Renal pelvis (tissue), 4 donors: ENCODE measurements around the gene KIRREL3. TPM values are rescaled to one million over a fixed set of nuclear protein-coding genes. Genes with fewer than 3 reads are reported as not detected.
A peak's percentile ranks its signal among the peaks of the same experiment; 100 is the strongest.

ENCODE experiments used
- DNase-seq: peaks from one replicate; pipeline ENCODE4 v3.0.0-alpha.2; 2013
- polyA plus RNA-seq, 3 donors: library from polyadenylated mRNA; unstranded; fragments of 120-200 nt; gene quantifications; one replicate each; pipeline ENCODE4 v1.2.1, GENCODE V29; 2013; ENCODE audit not compliant: insufficient read length in 3 of 3

Gene KIRREL3
- polyA plus RNA-seq, 3 donors = 1.6 to 1.8 (median 1.7) TPM

- no peak for DNase-seq
Observed at GRCh38 chr11:126790550-126791081, 210.0 kb downstream of the KIRREL3 start.

DNA sequence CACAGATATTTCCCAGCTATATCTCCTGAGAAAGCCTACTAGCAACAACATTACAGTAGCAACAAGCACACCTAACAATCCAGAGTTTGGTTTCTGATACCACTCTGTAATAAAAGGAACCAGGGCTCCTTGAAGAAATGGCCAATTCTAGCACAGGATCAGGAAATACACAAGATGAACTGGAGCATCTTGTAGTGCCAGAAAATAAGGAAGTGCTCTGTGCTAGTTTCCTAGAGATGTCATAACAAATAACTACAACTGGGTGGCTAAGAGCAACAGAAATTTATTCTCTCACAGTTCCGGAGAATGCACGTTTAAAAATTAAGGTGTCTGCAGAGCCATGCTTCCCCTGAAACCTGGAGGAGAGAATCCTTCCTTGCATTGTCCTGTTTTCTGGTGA, 217.8 kb downstream of the KIRREL3 start:
- no peak for DNase-seq

- DNase-seq = no peak
Observed at GRCh38 chr11:126781942-126782341, 218.6 kb downstream of the KIRREL3 start.

GRCh38 chr11:126776119-126776518, 224.5 kb downstream of the KIRREL3 start:
- DNase-seq = no peak

- no peak for DNase-seq
Observed at GRCh38 chr11:126772267-126772666, 228.3 kb downstream of the KIRREL3 start.

- DNase-seq = no peak
Observed at GRCh38 chr11:126768702-126769101, 231.9 kb downstream of the KIRREL3 start.

DNA sequence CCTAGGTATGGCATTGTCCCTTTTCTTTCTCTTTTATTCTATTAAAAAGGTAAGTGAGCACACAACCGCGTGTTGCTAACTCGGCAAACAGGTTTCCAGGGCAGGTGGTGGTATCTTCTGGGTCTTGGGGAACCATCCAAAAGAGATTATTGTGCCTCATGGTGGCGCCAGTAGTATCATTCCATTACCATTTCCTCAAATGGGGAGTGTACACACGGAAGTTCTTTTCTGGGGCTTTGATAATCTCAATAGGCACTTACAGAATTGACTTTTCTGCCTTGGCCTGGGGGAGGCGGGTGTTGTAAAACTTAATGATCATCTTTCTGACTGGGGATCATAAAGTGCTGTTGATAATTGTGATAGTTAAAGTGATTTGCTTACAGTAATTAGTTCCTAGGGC, 234.1 kb downstream of the KIRREL3 start:
- no peak for DNase-seq

DNA sequence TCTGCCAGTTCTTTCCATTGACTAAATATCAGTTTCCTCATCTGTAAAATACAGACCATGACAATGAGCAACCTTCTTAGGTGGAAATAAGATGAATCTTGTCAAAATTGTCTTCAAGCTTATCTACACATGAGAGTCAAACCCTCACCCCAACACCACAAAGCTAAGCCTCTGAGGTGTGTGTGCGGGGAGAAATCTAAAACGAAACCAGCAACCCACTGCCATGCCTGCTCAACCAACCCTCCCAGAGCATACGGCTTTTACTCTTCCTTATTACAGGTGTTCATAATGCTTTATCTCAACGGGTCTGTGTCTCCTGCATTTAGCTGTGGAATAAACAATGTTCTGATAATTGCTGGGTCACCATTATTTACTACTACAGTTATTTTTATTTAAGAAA, 235.4 kb downstream of the KIRREL3 start:
- DNase-seq = no peak

- no peak for DNase-seq
Observed at GRCh38 chr11:126764231-126764630, 236.3 kb downstream of the KIRREL3 start.

DNA sequence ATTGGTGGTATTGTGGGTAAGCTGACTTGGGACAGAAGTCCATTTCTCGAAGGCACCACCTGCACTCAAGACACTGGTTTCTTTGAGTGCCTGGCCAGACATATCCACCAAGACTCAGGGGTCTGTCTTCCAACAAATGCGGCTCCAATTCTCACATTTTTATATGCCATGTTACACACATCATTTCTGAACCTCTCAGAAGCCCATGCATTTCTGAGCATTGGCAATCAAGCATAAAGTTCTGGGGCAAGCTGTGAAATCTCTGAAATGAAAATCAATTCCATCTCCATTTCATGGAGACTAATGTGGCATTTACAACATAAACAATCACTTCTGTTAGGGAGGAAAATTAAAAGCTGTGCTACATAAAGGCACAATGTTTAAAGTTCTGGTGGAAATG, 243.7 kb downstream of the KIRREL3 start:
- no peak for DNase-seq

DNA sequence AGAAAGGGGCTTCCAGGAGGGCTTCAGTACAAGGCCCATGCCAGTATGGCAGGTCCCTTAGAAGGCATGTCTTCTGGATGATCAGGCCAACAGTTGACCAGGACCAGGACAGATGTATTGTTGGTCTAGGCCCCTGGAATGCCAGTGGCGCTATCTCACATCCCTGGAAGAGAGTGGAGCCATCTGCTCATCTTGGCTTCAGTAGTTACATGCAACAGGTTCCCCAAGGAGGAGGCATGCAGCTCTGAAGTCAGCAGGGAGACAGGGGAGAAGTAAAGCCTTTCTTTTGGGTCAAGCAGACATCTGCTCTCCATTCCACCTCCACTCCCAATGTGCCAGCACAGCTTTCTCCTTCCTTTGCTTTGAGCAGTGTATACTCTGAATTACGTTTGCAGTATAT, 244.1 kb downstream of the KIRREL3 start:
- no peak for DNase-seq

GRCh38 chr11:126755526-126755925, 245.0 kb downstream of the KIRREL3 start:
- no peak for DNase-seq

DNA sequence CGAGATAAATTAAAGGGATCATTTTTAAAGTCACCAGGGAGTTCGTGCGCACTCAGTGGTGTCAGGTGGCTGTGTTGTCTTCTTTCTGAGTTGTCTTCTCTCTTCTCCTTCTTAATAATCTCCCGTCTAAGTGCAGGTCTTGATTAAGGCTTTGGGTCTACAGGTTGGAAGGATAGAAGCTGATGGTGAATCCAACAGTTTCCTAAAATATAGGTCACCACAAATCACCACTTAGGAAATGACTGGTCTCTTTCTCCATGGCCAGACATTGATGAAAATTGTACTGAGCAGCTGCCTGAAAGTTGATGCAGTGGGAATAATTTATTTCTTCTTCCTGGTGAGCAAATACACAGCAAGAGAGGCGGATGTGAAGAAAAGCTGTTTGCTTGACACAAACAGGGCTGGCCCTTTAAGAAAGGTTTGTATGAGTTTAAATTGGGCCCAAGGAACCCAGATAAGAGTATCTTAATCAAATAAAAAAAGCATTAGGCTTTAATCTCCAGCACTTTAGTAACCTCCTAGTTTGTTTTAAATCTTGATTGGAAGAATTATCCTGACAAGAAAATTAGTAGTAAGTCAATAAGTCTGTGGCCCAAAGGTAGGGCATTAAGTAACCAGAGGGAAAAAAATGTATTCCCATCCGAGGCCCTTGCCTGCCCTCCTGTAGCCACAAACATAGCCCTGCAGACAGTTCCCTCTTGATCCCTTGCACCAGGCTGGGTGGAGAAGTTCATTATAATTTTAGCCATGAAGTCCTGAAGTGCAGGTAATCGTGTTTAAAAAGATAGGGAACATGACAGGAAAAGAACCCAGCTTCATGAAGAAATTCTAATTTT, 245.8 kb downstream of the KIRREL3 start:
- DNase-seq = no peak

DNA sequence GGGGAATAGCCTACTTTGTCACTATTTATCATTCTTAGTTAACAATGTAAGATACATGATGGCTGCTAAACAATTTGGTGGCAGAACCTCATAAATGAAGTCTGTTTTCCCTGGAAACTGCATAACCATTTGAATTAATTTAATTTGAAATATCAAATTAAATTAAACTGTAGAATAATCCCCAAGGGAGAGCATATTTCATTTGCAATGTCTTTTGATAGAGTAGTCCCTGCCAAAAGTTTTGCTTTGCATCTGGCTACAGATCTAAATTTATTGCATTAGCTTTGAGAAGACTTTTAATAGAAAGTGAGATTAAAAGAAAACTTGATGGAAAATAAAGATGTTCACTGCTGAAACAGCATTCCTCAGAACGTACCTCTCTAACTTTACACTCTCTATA, 246.6 kb downstream of the KIRREL3 start:
- DNase-seq = no peak

- no peak for DNase-seq
Observed at GRCh38 chr11:126751242-126751641, 249.3 kb downstream of the KIRREL3 start.

GRCh38 chr11:126748793-126749192, 251.8 kb downstream of the KIRREL3 start:
- DNase-seq = peak; percentile 59

GRCh38 chr11:126748100-126748791, 252.3 kb downstream of the KIRREL3 start:
- peak; percentile 81 for DNase-seq

DNA sequence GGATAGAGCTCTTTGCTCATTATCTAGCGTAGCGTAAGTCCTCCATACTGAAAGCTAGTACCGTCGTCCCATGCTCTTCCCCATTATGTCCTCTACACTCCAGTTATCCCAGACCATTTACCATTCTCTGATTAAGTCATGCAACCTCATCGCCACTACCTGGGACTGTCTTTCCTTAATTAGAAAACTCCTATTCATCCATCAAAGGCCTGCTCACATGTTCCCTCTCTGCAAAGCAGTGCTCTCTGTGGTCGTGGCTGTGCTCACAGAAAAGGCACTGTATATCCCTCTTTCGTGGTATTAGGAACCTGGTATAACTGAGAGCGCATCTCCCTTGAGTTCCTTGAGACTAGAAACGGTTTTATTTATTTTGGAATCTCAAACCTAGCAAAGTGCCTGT, 253.3 kb downstream of the KIRREL3 start:
- no peak for DNase-seq

DNA sequence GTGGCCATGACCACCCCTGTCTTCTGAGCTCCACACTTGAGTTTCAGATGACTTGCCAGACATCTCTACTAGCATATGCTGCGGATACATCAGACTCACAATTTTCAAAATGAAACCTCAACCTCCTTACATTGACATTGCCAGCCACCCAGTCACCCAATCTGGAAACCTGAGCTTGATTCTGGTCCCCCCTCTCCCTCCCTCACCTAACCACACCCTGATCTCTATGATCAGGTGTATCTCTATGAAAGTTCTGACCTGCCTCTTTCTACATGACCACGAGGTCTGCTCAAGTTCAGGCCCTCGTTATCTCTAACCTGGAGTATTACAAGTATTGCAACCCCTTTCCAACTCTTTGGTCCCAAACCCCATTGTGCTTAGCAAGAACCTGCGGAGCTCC, 254.1 kb downstream of the KIRREL3 start:
- DNase-seq = no peak

- no peak for DNase-seq
Observed at GRCh38 chr11:126744699-126745098, 255.9 kb downstream of the KIRREL3 start.

DNA sequence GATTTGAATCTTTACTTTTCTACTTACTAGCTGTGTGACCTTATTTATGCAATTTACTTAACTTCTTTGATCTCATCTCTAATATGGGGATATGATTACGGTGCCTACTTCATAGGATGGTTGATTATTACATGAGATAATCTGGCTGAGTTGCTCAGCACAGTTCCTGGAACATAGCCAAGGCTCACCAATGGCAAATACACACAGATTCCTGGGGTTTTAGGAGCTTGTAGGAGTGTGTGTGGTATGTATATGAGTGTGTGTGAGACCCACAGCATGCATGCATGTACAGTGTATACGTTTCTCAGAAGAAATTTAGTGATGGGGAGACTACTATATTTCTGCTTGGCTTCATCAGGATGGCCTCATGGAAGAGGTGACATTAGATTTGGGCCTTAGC, 256.9 kb downstream of the KIRREL3 start:
- no peak for DNase-seq

DNA sequence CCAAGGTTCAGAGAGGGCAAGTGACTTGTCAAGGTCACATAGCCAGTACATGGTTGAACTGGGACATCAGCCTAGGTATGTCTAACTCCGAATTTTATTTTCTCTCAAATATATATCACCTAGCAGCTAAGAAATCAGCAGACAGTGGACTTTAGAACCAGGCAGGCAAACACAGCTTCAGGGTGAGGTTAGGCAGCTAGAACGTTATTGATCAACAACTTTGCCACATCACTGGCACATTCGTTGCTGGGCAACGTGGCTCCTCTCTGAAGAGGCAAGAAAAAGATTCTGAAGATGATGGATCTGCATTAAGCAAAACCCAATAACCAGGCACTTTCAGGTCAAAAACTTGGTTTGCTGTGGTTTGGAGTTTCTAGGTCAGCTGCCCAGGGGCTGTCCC, 258.0 kb downstream of the KIRREL3 start:
- DNase-seq = no peak

DNA sequence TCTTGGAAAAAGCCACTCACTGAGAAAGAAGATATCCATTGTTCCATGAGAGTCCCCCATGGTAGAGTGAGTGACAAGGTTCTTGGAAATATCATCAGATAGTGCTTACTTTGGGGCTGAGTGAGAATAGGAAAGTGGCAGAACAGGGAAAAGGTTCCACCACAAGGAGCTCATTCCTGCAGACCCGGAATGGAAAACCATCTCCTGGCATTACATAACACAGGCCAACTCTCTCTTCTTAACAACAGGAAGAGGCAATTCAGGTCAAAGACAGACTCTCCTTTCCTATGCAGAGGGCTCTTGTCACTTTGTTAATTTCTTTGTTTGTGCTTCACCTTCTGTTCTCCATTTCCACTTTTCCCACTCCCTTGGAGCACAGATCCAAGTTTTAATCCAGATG, 259.7 kb downstream of the KIRREL3 start:
- no peak for DNase-seq
